Transverse colon (tissue), 4 donors: ENCODE results near the gene FLCN. TPM values are rescaled to one million over a fixed set of nuclear protein-coding genes. Genes with fewer than 3 reads are reported as not detected.

Source experiments
- DNase-seq: peaks from one replicate; pipeline ENCODE4 v3.0.0-alpha.2; 2019
- H3K27ac ChIP-seq, 4 donors: fragments of 200-600 bp; sonication (generic); 2 replicates each; pipeline ENCODE4 v1.5.1; 2016 to 2018; ENCODE audit warnings: inconsistent platforms in 4 of 4
- H3K27me3 ChIP-seq: fragments of 200-600 bp; sonication (generic); 2 replicates; pipeline ENCODE4 v1.5.1; 2017; ENCODE audit warnings: inconsistent platforms
- H3K36me3 ChIP-seq, 4 donors: fragments of 200-600 bp; sonication (generic); 2 replicates each; pipeline ENCODE4 v1.5.1; 2017 to 2019; ENCODE audit warnings: inconsistent platforms in 4 of 4
- H3K4me1 ChIP-seq, 4 donors: fragments of 200-600 bp; sonication (generic); 2 replicates each; pipeline ENCODE4 v1.5.1; 2017 to 2020; ENCODE audit warnings: inconsistent platforms in 4 of 4
- H3K4me3 ChIP-seq, 4 donors: fragments of 200-600 bp; sonication (generic); 1 replicate in 1 of 4; 2 replicates in 3 of 4; pipeline versions ENCODE4 v1.5.1 to v1.6.1; 2017 to 2019; ENCODE audit warnings: inconsistent platforms in 4 of 4
- H3K9me3 ChIP-seq, 2 donors: fragments of 200-600 bp; sonication (generic); 2 replicates each; pipeline ENCODE4 v1.5.1; 2017 to 2019; ENCODE audit warnings: inconsistent platforms in 2 of 2
- EP300 ChIP-seq: sonication (generic); formaldehyde crosslinking; IDR thresholded peaks from one replicate; pipeline ENCODE4 v1.6.1; 2017; ENCODE audit warnings: antibody characterized with exemption, low read depth
- POLR2A ChIP-seq: fragments of 450-650 bp; IDR thresholded peaks from one replicate; pipeline ENCODE4 v1.6.1; 2016; ENCODE audit warnings: antibody characterized with exemption, mild to moderate bottlenecking, moderate library complexity
- POLR2AphosphoS5 ChIP-seq, 3 donors: sonication (generic); formaldehyde crosslinking; IDR thresholded peaks; one replicate each; pipeline ENCODE4 v1.6.1; 2016; ENCODE audit warnings: antibody characterized with exemption in 3 of 3
- WGBS, 2 donors: methylation state at CpG; one replicate each; pipeline ENCODE4 v1.1.5; 2018; ENCODE audit warnings: low coverage in 1 of 2; 5-methylcytosine and 5-hydroxymethylcytosine counted together
- in situ Hi-C, 4 donors: fragments of 200-750 bp; cut with MboI; loops; one replicate each; pipeline versions ENCODE4 v1.15.0 to v1.15.1; 2017; ENCODE audit warnings: low sequenced_read_pairs in 3 of 4, low pct_ligation_motif_present in 1 of 4, low pct_unique_long_range_greater_than_20kb in 1 of 4
- intact Hi-C: fragments of 100-400 bp; cut with DNase I; formaldehyde crosslinking; loops from one replicate; pipeline ENCODE4 v1.15.1; 2023; ENCODE audit warnings: low total_unique reads
- small RNA-seq, 4 donors: library from RNA; depleted of rRNA; stranded (forward); fragments of <200 nt; gene quantifications; one replicate each; pipeline ENCODE3, GENCODE V24; 2016
- total RNA-seq, 4 donors: library from RNA; depleted of rRNA; stranded (reverse); fragments of >200 nt; gene quantifications; one replicate each; pipeline ENCODE4 v1.1.0, GENCODE V29; 2016
- TF ChIP-seq, protein P1 (sequence below), 5 experiments: fragments of 200-600 bp in 3 of 5; fragments of 450-650 bp in 2 of 5; sonication (generic) in 3 of 5; IDR thresholded peaks; 1 replicate in 2 of 5; 2 replicates in 3 of 5; pipeline ENCODE4 v1.5.1; 2016 to 2017; ENCODE audit warnings: antibody characterized with exemption in 5 of 5, inconsistent platforms in 3 of 5, mild to moderate bottlenecking in 2 of 5, moderate library complexity in 1 of 5

The FLCN gene
- total RNA-seq, 4 donors from 2014 or later = 43.0 to 560 (median 81.1) TPM

DNA sequence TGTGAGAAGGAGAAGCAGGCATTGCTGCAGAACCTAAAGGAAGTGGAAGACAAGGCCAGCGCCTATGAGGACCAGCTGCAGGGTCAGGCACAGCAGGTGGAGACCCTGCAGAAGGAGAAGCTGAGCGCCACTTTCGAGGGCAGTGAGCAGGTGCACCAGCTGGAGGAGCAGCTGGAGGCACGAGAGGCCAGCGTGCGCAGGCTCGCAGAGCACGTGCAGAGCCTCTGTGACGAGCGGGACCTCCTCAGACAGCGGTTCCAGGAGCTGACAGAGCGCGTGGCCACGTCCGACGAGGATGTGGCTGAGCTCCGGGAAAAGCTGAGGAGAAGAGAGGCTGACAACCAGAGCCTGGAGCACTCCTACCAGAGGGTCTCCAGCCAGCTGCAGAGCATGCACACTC, 72.3 kb downstream of the FLCN start:
- Histone ChIP-seq H3K36me3 (peaks cover 0 to 56% (median 26%) of the 10 kb centered on the region in 4 donors), H3K4me1 (no peaks in the 10 kb centered on the region), H3K4me3 (no peak overlapping the region), H3K27ac (no peak overlapping the region), H3K27me3 (no peaks in the 10 kb centered on the region), H3K9me3 (no peaks in the 10 kb centered on the region)
- intact Hi-C loops = no loop called here
- no peak for TF ChIP-seq POLR2A
- no peak for TF ChIP-seq EP300
- TF ChIP-seq POLR2AphosphoS5 (IDR thresholded peaks at IDR 0.05) = no peak
- TF ChIP-seq, protein P1, sequence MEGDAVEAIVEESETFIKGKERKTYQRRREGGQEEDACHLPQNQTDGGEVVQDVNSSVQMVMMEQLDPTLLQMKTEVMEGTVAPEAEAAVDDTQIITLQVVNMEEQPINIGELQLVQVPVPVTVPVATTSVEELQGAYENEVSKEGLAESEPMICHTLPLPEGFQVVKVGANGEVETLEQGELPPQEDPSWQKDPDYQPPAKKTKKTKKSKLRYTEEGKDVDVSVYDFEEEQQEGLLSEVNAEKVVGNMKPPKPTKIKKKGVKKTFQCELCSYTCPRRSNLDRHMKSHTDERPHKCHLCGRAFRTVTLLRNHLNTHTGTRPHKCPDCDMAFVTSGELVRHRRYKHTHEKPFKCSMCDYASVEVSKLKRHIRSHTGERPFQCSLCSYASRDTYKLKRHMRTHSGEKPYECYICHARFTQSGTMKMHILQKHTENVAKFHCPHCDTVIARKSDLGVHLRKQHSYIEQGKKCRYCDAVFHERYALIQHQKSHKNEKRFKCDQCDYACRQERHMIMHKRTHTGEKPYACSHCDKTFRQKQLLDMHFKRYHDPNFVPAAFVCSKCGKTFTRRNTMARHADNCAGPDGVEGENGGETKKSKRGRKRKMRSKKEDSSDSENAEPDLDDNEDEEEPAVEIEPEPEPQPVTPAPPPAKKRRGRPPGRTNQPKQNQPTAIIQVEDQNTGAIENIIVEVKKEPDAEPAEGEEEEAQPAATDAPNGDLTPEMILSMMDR (IDR thresholded peaks at IDR 0.05) = no peak
- in situ Hi-C loops = no loop called here
- no peak for DNase-seq
- WGBS, 2 donors = 93% methylated on average over 17 of the region's 17 CpGs; no CpG with 5 or more reads in 1 of the 2 donors

GRCh38 chr17:17164156-17164555, 72.8 kb downstream of the FLCN start:
- Histone ChIP-seq H3K36me3 (peaks cover 0 to 56% (median 27%) of the 10 kb centered on the region in 4 donors), H3K9me3 (no peaks in the 10 kb centered on the region), H3K27me3 (no peaks in the 10 kb centered on the region), H3K4me3 (no peak overlapping the region), H3K27ac (no peak overlapping the region), H3K4me1 (no peaks in the 10 kb centered on the region)
- WGBS, 2 donors = 96% methylated on average over 25 of the region's 25 CpGs; no CpG with 5 or more reads in 1 of the 2 donors
- no peak for DNase-seq
- intact Hi-C loops = no loop called here
- TF ChIP-seq POLR2AphosphoS5 (IDR thresholded peaks at IDR 0.05) (no peak), POLR2A (no peak), EP300 (no peak)
- TF ChIP-seq, protein P1 (IDR thresholded peaks at IDR 0.05) = no peak
- in situ Hi-C loops = no loop called here

Small RNA genes within 50 kb of the gene (small RNA-seq; reads per million reads assigned to genes)
- 0 reads per million in 4 donors for gene RNU6-767P

Other genes starting within 250 kb of the FLCN start
- gene MPRIP, start 194.7 kb downstream of the FLCN start, total RNA-seq = 100 to 1,000 TPM; 124 to 368 (median 158) TPM
- gene PLD6, start 30.8 kb downstream of the FLCN start, total RNA-seq = 1 to 10 TPM in 2 of 4 donors, under 1 TPM in 1, not detected in 1; 0.75 to 3.2 (median 1.4) TPM
- gene COPS3, start 44.1 kb upstream of the FLCN start, total RNA-seq = 10 to 100 TPM; 28.9 to 78.2 (median 60.0) TPM
- gene NT5M, start 66.2 kb upstream of the FLCN start, total RNA-seq = 1 to 10 TPM in 2 of 4 donors, under 1 TPM in 1, not detected in 1; 0.68 to 4.2 (median 1.7) TPM
- 10 to 100 TPM; 15.0 to 90.0 (median 25.2) TPM for gene MED9, start 239.8 kb upstream of the FLCN start, total RNA-seq